Measurements from ENCODE around the gene SDR42E1. TPM values are rescaled to one million over a fixed set of nuclear protein-coding genes. Genes with fewer than 3 reads are reported as not detected.
A peak's percentile ranks its signal among the peaks of the same experiment; 100 is the strongest.

Gene SDR42E1, protein sequence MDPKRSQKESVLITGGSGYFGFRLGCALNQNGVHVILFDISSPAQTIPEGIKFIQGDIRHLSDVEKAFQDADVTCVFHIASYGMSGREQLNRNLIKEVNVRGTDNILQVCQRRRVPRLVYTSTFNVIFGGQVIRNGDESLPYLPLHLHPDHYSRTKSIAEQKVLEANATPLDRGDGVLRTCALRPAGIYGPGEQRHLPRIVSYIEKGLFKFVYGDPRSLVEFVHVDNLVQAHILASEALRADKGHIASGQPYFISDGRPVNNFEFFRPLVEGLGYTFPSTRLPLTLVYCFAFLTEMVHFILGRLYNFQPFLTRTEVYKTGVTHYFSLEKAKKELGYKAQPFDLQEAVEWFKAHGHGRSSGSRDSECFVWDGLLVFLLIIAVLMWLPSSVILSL
- total RNA-seq, result 15.0 TPM
- polyA plus RNA-seq (ENCODE audit: insufficient read depth, low read depth, low replicate concordance), result 2.5 TPM
- long read RNA-seq, donor 1, result 0 reads
- long read RNA-seq, donor 2, full-length matches to known transcripts, result 3 of 3 reads
- long read RNA-seq, donor 2, partial matches to known transcripts, result 0 of 3 reads
- long read RNA-seq, donor 2, other reads (novel, unspliced or antisense), result 0 of 3 reads
- long read RNA-seq, donor 3, full-length matches to known transcripts, result 4 of 4 reads
- long read RNA-seq, donor 3, partial matches to known transcripts, result 0 of 4 reads
- long read RNA-seq, donor 3, other reads (novel, unspliced or antisense), result 0 of 4 reads
- long read RNA-seq, donor 4, full-length matches to known transcripts, result 3 of 3 reads
- long read RNA-seq, donor 4, partial matches to known transcripts, result 0 of 3 reads
- long read RNA-seq, donor 4, other reads (novel, unspliced or antisense), result 0 of 3 reads
- long read RNA-seq, donor 5, result 0 reads
- long read RNA-seq, donor 6, full-length matches to known transcripts, result 2 of 2 reads
- long read RNA-seq, donor 6, partial matches to known transcripts, result 0 of 2 reads
- long read RNA-seq, donor 6, other reads (novel, unspliced or antisense), result 0 of 2 reads
- long read RNA-seq, donor 7, full-length matches to known transcripts, result 5 of 7 reads
- long read RNA-seq, donor 7, partial matches to known transcripts, result 0 of 7 reads
- long read RNA-seq, donor 7, other reads (novel, unspliced or antisense), result 2 of 7 reads
- long read RNA-seq, donor 8, full-length matches to known transcripts, result 2 of 2 reads
- long read RNA-seq, donor 8, partial matches to known transcripts, result 0 of 2 reads
- long read RNA-seq, donor 8, other reads (novel, unspliced or antisense), result 0 of 2 reads
- long read RNA-seq, donor 9, partial matches to known transcripts, result 0 of 2 reads
- long read RNA-seq, donor 9, other reads (novel, unspliced or antisense), result 0 of 2 reads
- long read RNA-seq, donor 10, full-length matches to known transcripts, result 2 of 2 reads
- long read RNA-seq, donor 10, partial matches to known transcripts, result 0 of 2 reads
- long read RNA-seq, donor 10, other reads (novel, unspliced or antisense), result 0 of 2 reads

DNA sequence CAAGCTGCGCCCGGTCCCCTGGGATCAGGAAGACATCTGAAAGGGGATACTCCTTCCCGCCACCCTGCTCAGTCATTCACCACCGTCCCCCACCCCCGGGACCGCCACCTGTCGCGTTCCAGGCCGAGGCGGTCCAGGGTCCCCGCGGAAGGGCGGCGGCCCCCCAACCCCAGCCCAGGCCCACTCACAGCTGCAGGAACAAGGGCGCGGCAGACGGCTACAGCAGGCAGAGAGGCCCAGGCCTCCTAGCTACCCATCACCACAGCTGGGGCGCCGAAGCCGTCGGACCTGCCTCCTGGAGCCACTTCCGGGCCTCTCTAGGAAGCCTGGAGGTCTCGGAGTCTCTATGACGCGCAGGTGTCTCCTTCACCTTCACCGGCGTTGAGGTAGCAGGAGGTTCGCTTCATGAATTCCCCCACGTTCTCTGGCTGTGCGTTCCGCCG lies at the start of gene SDR42E1:
TSS of gene SDR42E1 (minus strand) at position 272 of the 443 bp plus-strand sequence. CDS start 10,612 bp downstream, outside the sequence.
- H3K9ac ChIP-seq (ENCODE audit: low read length in 3 of 3), result peak within 1 kb of the TSS; percentile 4 to 42 (median 28)
- intact Hi-C loops (cut with DNase I), result no loop called here
- H3K4me3 ChIP-seq (ENCODE audit: low read length in 3 of 3), result peak within 1 kb of the TSS; percentile 53 to 63 (median 58)
- no peak within 1 kb of the TSS for H3K27ac ChIP-seq (ENCODE audit: low read depth in 2 of 2, low read length in 2 of 2)
- TF ChIP-seq, protein P1, sequence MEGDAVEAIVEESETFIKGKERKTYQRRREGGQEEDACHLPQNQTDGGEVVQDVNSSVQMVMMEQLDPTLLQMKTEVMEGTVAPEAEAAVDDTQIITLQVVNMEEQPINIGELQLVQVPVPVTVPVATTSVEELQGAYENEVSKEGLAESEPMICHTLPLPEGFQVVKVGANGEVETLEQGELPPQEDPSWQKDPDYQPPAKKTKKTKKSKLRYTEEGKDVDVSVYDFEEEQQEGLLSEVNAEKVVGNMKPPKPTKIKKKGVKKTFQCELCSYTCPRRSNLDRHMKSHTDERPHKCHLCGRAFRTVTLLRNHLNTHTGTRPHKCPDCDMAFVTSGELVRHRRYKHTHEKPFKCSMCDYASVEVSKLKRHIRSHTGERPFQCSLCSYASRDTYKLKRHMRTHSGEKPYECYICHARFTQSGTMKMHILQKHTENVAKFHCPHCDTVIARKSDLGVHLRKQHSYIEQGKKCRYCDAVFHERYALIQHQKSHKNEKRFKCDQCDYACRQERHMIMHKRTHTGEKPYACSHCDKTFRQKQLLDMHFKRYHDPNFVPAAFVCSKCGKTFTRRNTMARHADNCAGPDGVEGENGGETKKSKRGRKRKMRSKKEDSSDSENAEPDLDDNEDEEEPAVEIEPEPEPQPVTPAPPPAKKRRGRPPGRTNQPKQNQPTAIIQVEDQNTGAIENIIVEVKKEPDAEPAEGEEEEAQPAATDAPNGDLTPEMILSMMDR (IDR thresholded peaks at IDR 0.05; ENCODE audit: borderline replicate concordance, extremely low read depth, insufficient read depth), result no peak
- no peaks in the 10 kb centered on the region for H3K4me1 ChIP-seq (ENCODE audit: control insufficient read depth in 2 of 3, insufficient read depth in 2 of 3, low read depth in 1 of 3, low read length in 3 of 3)
- peak; percentile 79 to 87 (median 83) for DNase-seq
- H3K36me3 ChIP-seq (ENCODE audit: control insufficient read depth in 2 of 3, insufficient read depth in 3 of 3, low read length in 3 of 3), result peaks cover 0 to 5% (median 0%) of the 10 kb centered on the region in 3 donors
- H3K9me3 ChIP-seq (ENCODE audit: control insufficient read depth in 2 of 3, insufficient read depth in 1 of 3, low read length in 3 of 3), result peaks cover 0 to 11% (median 1%) of the 10 kb centered on the region in 3 donors
- no peaks in the 10 kb centered on the region for H3K27me3 ChIP-seq (ENCODE audit: control insufficient read depth, insufficient read depth, low read length)
- FAIRE-seq, result no peak

DNA sequence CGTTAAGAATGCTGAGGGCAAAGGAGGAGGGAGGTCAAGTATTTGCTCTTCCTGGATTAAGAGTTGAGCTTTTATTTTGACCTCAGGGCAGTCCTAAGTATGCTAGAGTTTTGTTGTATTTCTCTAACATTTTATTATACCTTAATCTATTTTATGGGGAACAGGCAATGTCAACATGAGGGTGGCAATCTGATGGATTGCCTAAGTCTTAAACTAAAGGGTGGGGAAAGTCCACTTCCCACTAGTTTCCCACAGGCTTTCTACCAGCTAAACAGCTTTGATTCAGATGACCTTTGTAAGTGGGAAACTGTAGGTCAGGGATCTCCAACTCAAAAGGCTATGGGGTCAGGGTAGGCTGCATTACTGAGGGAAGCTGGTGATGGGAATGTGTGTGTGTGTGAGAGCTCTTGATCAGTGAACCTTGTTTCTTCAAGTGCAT lies 48.7 kb upstream of the SDR42E1 start:
- no peaks in the 10 kb centered on the region for H3K9me3 ChIP-seq (ENCODE audit: control insufficient read depth in 2 of 3, insufficient read depth in 1 of 3, low read length in 3 of 3)
- intact Hi-C loops (cut with DNase I), result no loop called here
- FAIRE-seq, result no peak
- no peak overlapping the region for H3K27ac ChIP-seq (ENCODE audit: low read depth in 2 of 2, low read length in 2 of 2)
- H3K4me3 ChIP-seq (ENCODE audit: low read length in 3 of 3), result no peak overlapping the region
- no peaks in the 10 kb centered on the region for H3K4me1 ChIP-seq (ENCODE audit: control insufficient read depth in 2 of 3, insufficient read depth in 2 of 3, low read depth in 1 of 3, low read length in 3 of 3)
- TF ChIP-seq, protein P1 (IDR thresholded peaks at IDR 0.05; ENCODE audit: borderline replicate concordance, extremely low read depth, insufficient read depth), result no peak
- no peaks in the 10 kb centered on the region for H3K36me3 ChIP-seq (ENCODE audit: control insufficient read depth in 2 of 3, insufficient read depth in 3 of 3, low read length in 3 of 3)
- H3K27me3 ChIP-seq (ENCODE audit: control insufficient read depth, insufficient read depth, low read length), result no peaks in the 10 kb centered on the region
- DNase-seq, result peak in 1 of 5 donors; percentile 27
- no peak overlapping the region for H3K9ac ChIP-seq (ENCODE audit: low read length in 3 of 3)

DNA sequence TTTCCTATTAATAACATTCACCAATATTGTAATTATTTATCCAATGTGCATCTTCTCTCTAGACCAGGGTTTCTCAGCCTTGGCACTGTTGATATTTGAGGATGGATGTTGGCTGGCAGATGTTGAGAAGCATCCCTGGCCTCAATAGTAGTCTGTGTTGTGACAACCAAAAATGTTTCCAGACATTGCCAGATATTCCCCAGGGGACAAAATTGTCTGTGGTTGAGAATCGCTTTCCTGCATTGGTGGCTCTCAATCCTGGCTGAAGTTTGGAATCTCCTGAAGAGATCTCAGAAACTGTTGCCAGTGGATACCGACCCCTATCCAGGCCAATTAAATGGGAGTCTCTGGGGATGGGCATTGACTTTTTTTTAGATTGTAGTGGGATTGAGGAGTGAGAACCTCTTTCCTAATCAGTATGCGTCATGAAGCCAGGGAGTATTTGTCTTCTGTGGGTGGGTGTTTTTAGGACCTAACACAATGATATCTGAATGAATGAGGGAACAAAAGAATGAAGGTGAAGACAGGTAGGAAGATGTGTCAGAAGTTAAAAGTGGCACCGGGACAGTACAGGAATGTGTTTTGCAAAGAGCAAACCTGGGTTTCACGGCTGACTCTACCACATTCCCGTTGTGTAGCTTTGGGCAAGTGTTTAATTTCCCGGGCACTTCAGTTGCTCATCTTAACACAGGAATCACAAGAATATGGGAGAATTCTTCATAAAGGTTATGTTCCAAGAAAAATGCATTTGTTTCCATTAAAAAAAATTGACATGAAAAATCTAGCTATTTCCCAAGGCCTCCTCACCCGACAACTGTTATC lies 48.1 kb upstream of the SDR42E1 start:
- Histone ChIP-seq H3K9me3 (ENCODE audit: control insufficient read depth in 2 of 3, insufficient read depth in 1 of 3, low read length in 3 of 3) (no peaks in the 10 kb centered on the region), H3K9ac (ENCODE audit: low read length in 3 of 3) (no peak overlapping the region), H3K27me3 (ENCODE audit: control insufficient read depth, insufficient read depth, low read length) (no peaks in the 10 kb centered on the region), H3K4me3 (ENCODE audit: low read length in 3 of 3) (no peak overlapping the region), H3K4me1 (ENCODE audit: control insufficient read depth in 2 of 3, insufficient read depth in 2 of 3, low read depth in 1 of 3, low read length in 3 of 3) (no peaks in the 10 kb centered on the region), H3K27ac (ENCODE audit: low read depth in 2 of 2, low read length in 2 of 2) (no peak overlapping the region), H3K36me3 (ENCODE audit: control insufficient read depth in 2 of 3, insufficient read depth in 3 of 3, low read length in 3 of 3) (no peaks in the 10 kb centered on the region)
- DNase-seq, result no peak
- intact Hi-C loops (cut with DNase I), result no loop called here
- TF ChIP-seq, protein P1 (IDR thresholded peaks at IDR 0.05; ENCODE audit: borderline replicate concordance, extremely low read depth, insufficient read depth), result no peak
- FAIRE-seq, result no peak

All from kidney (tissue), 22 donors.